OCI-LY3 (cell line): ENCODE results near the gene EPHA6.

Source experiments
- CTCF ChIP-seq: fragments of 200-600, 300-600 bp; sonication (generic); IDR thresholded peaks from 2 replicates; pipeline ENCODE4 v1.5.1; 2014; ENCODE audit warnings: antibody characterized with exemption, low read length, low read depth
- EZH2phosphoT487 ChIP-seq: fragments of 200-600 bp; shearing (Covaris generic); IDR thresholded peaks from 2 replicates; pipeline ENCODE4 v1.6.1; 2018; ENCODE audit warnings: antibody characterized with exemption, mixed run types, low read depth

- TF ChIP-seq CTCF (no peak), EZH2phosphoT487 (no peak)
These were observed 54.9 kb downstream of the EPHA6 start for GRCh38 chr3:96869316-96869715.
